ENCODE measurements around the gene RNF11. TPM values are rescaled to one million over a fixed set of nuclear protein-coding genes. Genes with fewer than 3 reads are reported as not detected.

Gene RNF11
- total RNA-seq, 4 donors from 2014 or later = 77.6 to 86.5 (median 85.3) TPM

- Histone ChIP-seq H3K4me3 (no peak overlapping the region), H3K9me3 (no peaks in the 10 kb centered on the region), H3K27ac (no peak overlapping the region), H3K4me1 (no peaks in the 10 kb centered on the region), H3K36me3 (no peaks in the 10 kb centered on the region), H3K27me3 (no peaks in the 10 kb centered on the region)
- DNase-seq = peak; percentile 8 to 24
- TF ChIP-seq POLR2A (IDR thresholded peaks at IDR 0.05) = no peak
- peak; percentile 33 to 81 (median 60) for TF ChIP-seq CTCF (IDR thresholded peaks at IDR 0.05 in 4 of 5, conservative IDR thresholded peaks at IDR 0.05 in 1 of 5)
- in situ Hi-C loops (cut with MboI; ENCODE audit: low sequenced_read_pairs in 4 of 4) (loop anchor here (5.0 to 25.0 kb wide), 6 partner anchors 95 to 420 kb away; no protein-coding TSS in a partner anchor), intact Hi-C loops (cut with DNase I; ENCODE audit: low total_unique reads) (no loop called here)
- ATAC-seq = no peak
These were observed 43.7 kb upstream of the RNF11 start for GRCh38 chr1:51192213-51192843.

GRCh38 chr1:51193564-51193963, 42.5 kb upstream of the RNF11 start:
- no peaks in the 10 kb centered on the region for H3K4me1 ChIP-seq
- no peaks in the 10 kb centered on the region for H3K9me3 ChIP-seq
- H3K27me3 ChIP-seq = no peaks in the 10 kb centered on the region
- no peak for DNase-seq
- intact Hi-C loops (cut with DNase I; ENCODE audit: low total_unique reads) (no loop called here), in situ Hi-C loops (cut with MboI; ENCODE audit: low sequenced_read_pairs in 4 of 4) (loop anchor here (5.0 to 25.0 kb wide), 6 partner anchors 94 to 421 kb away; no protein-coding TSS in a partner anchor)
- H3K36me3 ChIP-seq = no peaks in the 10 kb centered on the region
- H3K4me3 ChIP-seq = no peak overlapping the region
- no peak for TF ChIP-seq CTCF (IDR thresholded peaks at IDR 0.05 in 4 of 5, conservative IDR thresholded peaks at IDR 0.05 in 1 of 5)
- TF ChIP-seq POLR2A (IDR thresholded peaks at IDR 0.05) = no peak
- no peak overlapping the region for H3K27ac ChIP-seq
- no peak for ATAC-seq

- Histone ChIP-seq H3K27me3 (no peaks in the 10 kb centered on the region), H3K4me1 (no peaks in the 10 kb centered on the region), H3K9me3 (no peaks in the 10 kb centered on the region), H3K27ac (no peak overlapping the region), H3K36me3 (no peaks in the 10 kb centered on the region), H3K4me3 (no peak overlapping the region)
- in situ Hi-C loops (cut with MboI; ENCODE audit: low sequenced_read_pairs in 4 of 4) (no loop called here), intact Hi-C loops (cut with DNase I; ENCODE audit: low total_unique reads) (no loop called here)
- no peak for DNase-seq
- ATAC-seq = no peak
- no peak for TF ChIP-seq POLR2A (IDR thresholded peaks at IDR 0.05)
- no peak for TF ChIP-seq CTCF (IDR thresholded peaks at IDR 0.05 in 4 of 5, conservative IDR thresholded peaks at IDR 0.05 in 1 of 5)
These were observed 32.8 kb upstream of the RNF11 start for GRCh38 chr1:51203121-51203873.

- H3K4me3 ChIP-seq = no peak overlapping the region
- ATAC-seq (no peak), DNase-seq (no peak)
- H3K9me3 ChIP-seq = no peaks in the 10 kb centered on the region
- no peak for TF ChIP-seq CTCF (IDR thresholded peaks at IDR 0.05 in 4 of 5, conservative IDR thresholded peaks at IDR 0.05 in 1 of 5)
- TF ChIP-seq POLR2A (IDR thresholded peaks at IDR 0.05) = no peak
- H3K4me1 ChIP-seq = no peaks in the 10 kb centered on the region
- no peaks in the 10 kb centered on the region for H3K27me3 ChIP-seq
- H3K36me3 ChIP-seq = no peaks in the 10 kb centered on the region
- intact Hi-C loops (cut with DNase I; ENCODE audit: low total_unique reads) (no loop called here), in situ Hi-C loops (cut with MboI; ENCODE audit: low sequenced_read_pairs in 4 of 4) (no loop called here)
- no peak overlapping the region for H3K27ac ChIP-seq
These were observed 32.2 kb upstream of the RNF11 start for GRCh38 chr1:51203874-51204245.

All from gastrocnemius medialis (tissue), 4 donors.